Activated CD8-positive, alpha-beta T cell treated with anti-CD3 and anti-CD28 coated beads, Interleukin-2, amount 10 ng/mL, durations not matched to agents 7 days and 5 days (primary cell): ENCODE data around the gene RENBP. TPM values are rescaled to one million over a fixed set of nuclear protein-coding genes. Genes with fewer than 3 reads are reported as not detected.

Source experiments
- ATAC-seq: fragments of 150-1000 bp; cut with Tn5 transposase; one replicate; pipeline ENCODE4 v1.10.0; 2021; ENCODE audit warnings: moderate library complexity
- CTCF ChIA-PET: fragments of 350-600 bp; sonication (Branson Sonifier 250); formaldehyde crosslinking; loops from one replicate; lab custom pipeline; 2021; ENCODE audit warnings: antibody characterized with exemption; lab: Charles Lee
- POLR2A ChIA-PET: fragments of 350-600 bp; sonication (Branson Sonifier 250); formaldehyde crosslinking; loops from one replicate; lab custom pipeline; 2021; ENCODE audit warnings: antibody characterized with exemption; lab: Charles Lee
- DNase-seq: peaks from one replicate; pipeline ENCODE4 v3.0.0-alpha.2; 2020
- H3K27ac Mint-ChIP-seq: one replicate; pipeline ENCODE4 v1.8.0; 2021; ENCODE audit warnings: mild to moderate bottlenecking, mixed read lengths
- H3K27me3 Mint-ChIP-seq: one replicate; pipeline ENCODE4 v1.8.0; 2021; ENCODE audit warnings: low read depth, mixed read lengths
- H3K36me3 Mint-ChIP-seq: one replicate; pipeline ENCODE4 v1.8.0; 2021; ENCODE audit warnings: low read depth, mixed read lengths
- H3K4me1 Mint-ChIP-seq: one replicate; pipeline ENCODE4 v1.8.0; 2021; ENCODE audit warnings: low read depth, mixed read lengths
- H3K4me3 Mint-ChIP-seq: one replicate; pipeline ENCODE4 v1.8.0; 2021; ENCODE audit warnings: mild to moderate bottlenecking, mixed read lengths
- H3K9me3 Mint-ChIP-seq: one replicate; pipeline ENCODE4 v1.8.0; 2022; ENCODE audit warnings: mixed read lengths; ENCODE audit not compliant: insufficient read depth
- total RNA-seq, 2 experiments: library from RNA; stranded (reverse); gene quantifications; one replicate each; pipeline ENCODE4 v1.2.3, GENCODE V29; 2021

Gene RENBP
- total RNA-seq: 10 to 100 TPM; 12.1 to 13.6 TPM

- Mint-ChIP-seq H3K9me3 (no peaks in the 10 kb centered on the region), H3K27ac (peak within 1 kb of the TSS; percentile 74), H3K4me1 (peaks cover 40% of the 10 kb centered on the region), H3K4me3 (peak within 1 kb of the TSS; percentile 74), H3K36me3 (peaks cover 9% of the 10 kb centered on the region), H3K27me3 (no peaks in the 10 kb centered on the region)
- peak; percentile 51 for DNase-seq
- POLR2A ChIA-PET: interaction anchor here (0.6 to 6.6 kb wide), 3 partner anchors 17 to 160 kb away, joined by 3 to 84 read pairs (median 4); partner anchors contain the start of gene ARHGAP4
- CTCF ChIA-PET: interaction anchor here (10.6 kb wide), 1 partner anchor 18 kb away, joined by 228 read pairs; the partner anchor contains the start of gene ARHGAP4
- peak; percentile 32 for ATAC-seq
These were observed at the start of gene RENBP for GRCh38 chrX:153944140-153944799. RENBP (minus strand) TSS chrX:153944643; CDS start chrX:153944610, 33 bp downstream.

GRCh38 chrX:153993978-153994377 lies 49.5 kb upstream of the RENBP start:
- H3K4me3 Mint-ChIP-seq: no peak overlapping the region
- H3K4me1 Mint-ChIP-seq: peaks cover 15% of the 10 kb centered on the region
- H3K9me3 Mint-ChIP-seq: no peaks in the 10 kb centered on the region
- ChIA-PET POLR2A (no interaction called here), CTCF (no interaction called here)
- DNase-seq (no peak), ATAC-seq (no peak)
- no peaks in the 10 kb centered on the region for H3K27me3 Mint-ChIP-seq
- no peaks in the 10 kb centered on the region for H3K36me3 Mint-ChIP-seq
- H3K27ac Mint-ChIP-seq: no peak overlapping the region

- Mint-ChIP-seq H3K9me3 (no peaks in the 10 kb centered on the region), H3K36me3 (no peaks in the 10 kb centered on the region), H3K4me1 (peaks cover 17% of the 10 kb centered on the region), H3K27me3 (no peaks in the 10 kb centered on the region), H3K4me3 (no peak overlapping the region), H3K27ac (no peak overlapping the region)
- DNase-seq (no peak), ATAC-seq (no peak)
- ChIA-PET CTCF (no interaction called here), POLR2A (interaction anchor here (1.0 kb wide), 1 partner anchor 17 kb away, joined by 3 read pairs; no protein-coding TSS in a partner anchor)
These were observed 48.6 kb upstream of the RENBP start for GRCh38 chrX:153993079-153993478.

- no peaks in the 10 kb centered on the region for H3K27me3 Mint-ChIP-seq
- no peak for ATAC-seq
- H3K36me3 Mint-ChIP-seq: no peaks in the 10 kb centered on the region
- ChIA-PET CTCF (no interaction called here), POLR2A (no interaction called here)
- H3K4me1 Mint-ChIP-seq: peaks cover 20% of the 10 kb centered on the region
- H3K9me3 Mint-ChIP-seq: no peaks in the 10 kb centered on the region
- no peak overlapping the region for H3K4me3 Mint-ChIP-seq
- no peak overlapping the region for H3K27ac Mint-ChIP-seq
- no peak for DNase-seq
These were observed 47.7 kb upstream of the RENBP start for GRCh38 chrX:153992180-153992579.

GRCh38 chrX:153991013-153991580 lies 46.7 kb upstream of the RENBP start:
- Mint-ChIP-seq H3K4me1 (peaks cover 24% of the 10 kb centered on the region), H3K9me3 (no peaks in the 10 kb centered on the region), H3K36me3 (no peaks in the 10 kb centered on the region), H3K4me3 (no peak overlapping the region), H3K27me3 (no peaks in the 10 kb centered on the region), H3K27ac (no peak overlapping the region)
- ChIA-PET POLR2A (no interaction called here), CTCF (interaction anchor here (1.6 kb wide), 1 partner anchor 22 kb away, joined by 4 read pairs; no protein-coding TSS in a partner anchor)
- ATAC-seq: no peak
- DNase-seq: no peak

GRCh38 chrX:153989973-153990655 lies 45.7 kb upstream of the RENBP start:
- no peaks in the 10 kb centered on the region for H3K36me3 Mint-ChIP-seq

GRCh38 chrX:153988493-153988892 lies 44.0 kb upstream of the RENBP start:
- Mint-ChIP-seq H3K4me1 (peaks cover 44% of the 10 kb centered on the region), H3K27ac (no peak overlapping the region), H3K27me3 (no peaks in the 10 kb centered on the region), H3K4me3 (no peak overlapping the region), H3K36me3 (peaks cover 3% of the 10 kb centered on the region), H3K9me3 (no peaks in the 10 kb centered on the region)
- CTCF ChIA-PET: no interaction called here
- ATAC-seq: no peak
- no peak for DNase-seq
- POLR2A ChIA-PET: no interaction called here

More at GRCh38 chrX:153989973-153990655, 45.7 kb upstream of the RENBP start:
- Mint-ChIP-seq H3K4me1 (peaks cover 28% of the 10 kb centered on the region), H3K9me3 (no peaks in the 10 kb centered on the region), H3K27ac (peak overlapping the region; percentile 77), H3K4me3 (no peak overlapping the region), H3K27me3 (no peaks in the 10 kb centered on the region)
- ATAC-seq (peak; percentile 33), DNase-seq (peak; percentile 60)
- POLR2A ChIA-PET: interaction anchor here (1.5 to 1.6 kb wide), 2 partner anchors 17 to 22 kb away, joined by 3 read pairs; no protein-coding TSS in a partner anchor
- CTCF ChIA-PET: interaction anchor here (1.2 to 1.6 kb wide), 2 partner anchors 9 to 23 kb away, joined by 4 to 5 read pairs; no protein-coding TSS in a partner anchor

GRCh38 chrX:153984351-153985178 lies 40.1 kb upstream of the RENBP start:
- peak overlapping the region; percentile 92 for H3K27ac Mint-ChIP-seq
- ChIA-PET POLR2A (interaction anchor here (0.8 to 7.6 kb wide), 4 partner anchors 14 to 35 kb away, joined by 3 to 117 read pairs (median 10); partner anchors contain the start of genes HCFC1, IRAK1 and TMEM187), CTCF (interaction anchor here (1.7 kb wide), 1 partner anchor 14 kb away, joined by 5 read pairs; the partner anchor contains the start of gene HCFC1)
- H3K36me3 Mint-ChIP-seq: peaks cover 6% of the 10 kb centered on the region
- H3K4me3 Mint-ChIP-seq: peak overlapping the region; percentile 77
- peak; percentile 63 for DNase-seq
- H3K4me1 Mint-ChIP-seq: peaks cover 67% of the 10 kb centered on the region
- H3K27me3 Mint-ChIP-seq: no peaks in the 10 kb centered on the region
- H3K9me3 Mint-ChIP-seq: no peaks in the 10 kb centered on the region
- peak; percentile 34 for ATAC-seq

GRCh38 chrX:153983321-153983801 lies 38.9 kb upstream of the RENBP start:
- Mint-ChIP-seq H3K27ac (peak overlapping the region; percentile 92), H3K9me3 (no peaks in the 10 kb centered on the region), H3K4me1 (peaks cover 63% of the 10 kb centered on the region), H3K4me3 (peak overlapping the region; percentile 18), H3K36me3 (peaks cover 6% of the 10 kb centered on the region), H3K27me3 (no peaks in the 10 kb centered on the region)
- DNase-seq: peak; percentile 26
- ChIA-PET POLR2A (interaction anchor here (2.3 to 7.6 kb wide), 2 partner anchors 13 to 18 kb away, joined by 10 to 117 read pairs; partner anchors contain the start of genes HCFC1 and TMEM187), CTCF (no interaction called here)
- ATAC-seq: no peak

GRCh38 chrX:153981771-153982533 lies 37.5 kb upstream of the RENBP start:
- H3K27me3 Mint-ChIP-seq: no peaks in the 10 kb centered on the region
- H3K36me3 Mint-ChIP-seq: peaks cover 6% of the 10 kb centered on the region
- no peaks in the 10 kb centered on the region for H3K9me3 Mint-ChIP-seq
- ChIA-PET POLR2A (interaction anchor here (0.8 to 7.6 kb wide), 2 partner anchors 12 to 26 kb away, joined by 3 to 117 read pairs; partner anchors contain the start of genes HCFC1 and TMEM187), CTCF (interaction anchor here (1.1 to 2.0 kb wide), 4 partner anchors 8 to 20 kb away, joined by 4 to 5 read pairs (median 5); partner anchors contain the start of gene HCFC1)
- ATAC-seq: peak; percentile 48
- H3K4me3 Mint-ChIP-seq: peak overlapping the region; percentile 52
- peaks cover 57% of the 10 kb centered on the region for H3K4me1 Mint-ChIP-seq
- peak overlapping the region; percentile 92 for H3K27ac Mint-ChIP-seq
- DNase-seq: peak; percentile 77
